ENCODE measurements around the gene TSPAN11.

DNA sequence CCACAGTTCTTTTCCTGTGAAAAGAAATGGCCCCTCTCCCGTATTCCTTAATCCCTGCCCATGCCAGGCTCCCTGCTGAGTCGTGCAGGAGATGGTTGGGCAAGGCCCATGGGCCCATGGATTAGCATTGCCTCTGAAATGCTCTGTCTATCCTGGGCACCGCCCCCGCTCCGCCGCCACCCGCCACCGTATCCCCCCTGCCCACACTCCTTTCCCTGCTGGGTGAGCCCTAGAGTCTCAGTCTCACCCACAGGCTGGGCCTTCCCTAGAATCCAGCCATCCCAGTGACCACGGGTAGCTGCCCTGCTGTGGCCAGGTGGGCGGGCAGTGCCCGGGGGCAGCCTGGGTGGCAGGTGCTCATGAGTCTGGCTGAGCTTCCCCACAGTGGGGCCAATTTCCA is 50.6 kb downstream of the TSPAN11 start:
- no peak for TF ChIP-seq FOXP2 (optimal IDR thresholded peaks at IDR 0.05; ENCODE audit: borderline replicate concordance, extremely low read depth, extremely low read length, insufficient read depth)
- no peak for TF ChIP-seq POLR2AphosphoS5 (IDR thresholded peaks at IDR 0.05; ENCODE audit: low read depth, low read length)
- TF ChIP-seq TAF1 (IDR thresholded peaks at IDR 0.05; ENCODE audit: borderline replicate concordance, insufficient read depth, low read length): no peak
- no peak for TF ChIP-seq SIN3A (IDR thresholded peaks at IDR 0.05; ENCODE audit: borderline replicate concordance, insufficient read depth, low read length)
- TF ChIP-seq, protein P1, sequence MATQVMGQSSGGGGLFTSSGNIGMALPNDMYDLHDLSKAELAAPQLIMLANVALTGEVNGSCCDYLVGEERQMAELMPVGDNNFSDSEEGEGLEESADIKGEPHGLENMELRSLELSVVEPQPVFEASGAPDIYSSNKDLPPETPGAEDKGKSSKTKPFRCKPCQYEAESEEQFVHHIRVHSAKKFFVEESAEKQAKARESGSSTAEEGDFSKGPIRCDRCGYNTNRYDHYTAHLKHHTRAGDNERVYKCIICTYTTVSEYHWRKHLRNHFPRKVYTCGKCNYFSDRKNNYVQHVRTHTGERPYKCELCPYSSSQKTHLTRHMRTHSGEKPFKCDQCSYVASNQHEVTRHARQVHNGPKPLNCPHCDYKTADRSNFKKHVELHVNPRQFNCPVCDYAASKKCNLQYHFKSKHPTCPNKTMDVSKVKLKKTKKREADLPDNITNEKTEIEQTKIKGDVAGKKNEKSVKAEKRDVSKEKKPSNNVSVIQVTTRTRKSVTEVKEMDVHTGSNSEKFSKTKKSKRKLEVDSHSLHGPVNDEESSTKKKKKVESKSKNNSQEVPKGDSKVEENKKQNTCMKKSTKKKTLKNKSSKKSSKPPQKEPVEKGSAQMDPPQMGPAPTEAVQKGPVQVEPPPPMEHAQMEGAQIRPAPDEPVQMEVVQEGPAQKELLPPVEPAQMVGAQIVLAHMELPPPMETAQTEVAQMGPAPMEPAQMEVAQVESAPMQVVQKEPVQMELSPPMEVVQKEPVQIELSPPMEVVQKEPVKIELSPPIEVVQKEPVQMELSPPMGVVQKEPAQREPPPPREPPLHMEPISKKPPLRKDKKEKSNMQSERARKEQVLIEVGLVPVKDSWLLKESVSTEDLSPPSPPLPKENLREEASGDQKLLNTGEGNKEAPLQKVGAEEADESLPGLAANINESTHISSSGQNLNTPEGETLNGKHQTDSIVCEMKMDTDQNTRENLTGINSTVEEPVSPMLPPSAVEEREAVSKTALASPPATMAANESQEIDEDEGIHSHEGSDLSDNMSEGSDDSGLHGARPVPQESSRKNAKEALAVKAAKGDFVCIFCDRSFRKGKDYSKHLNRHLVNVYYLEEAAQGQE (IDR thresholded peaks at IDR 0.05; ENCODE audit: insufficient read depth in 1 of 2, low read depth in 2 of 2, low read length in 2 of 2): no peak
